ENCODE data around the gene ZNF789.
A peak's percentile ranks its signal among the peaks of the same experiment; 100 is the strongest.

The ZNF789 gene

GRCh38 chr7:99459087-99459486 lies 13.6 kb upstream of the ZNF789 start:
- DNase-seq: peak; percentile 50

GRCh38 chr7:99460651-99461050 lies 12.0 kb upstream of the ZNF789 start:
- no peak for DNase-seq

DNA sequence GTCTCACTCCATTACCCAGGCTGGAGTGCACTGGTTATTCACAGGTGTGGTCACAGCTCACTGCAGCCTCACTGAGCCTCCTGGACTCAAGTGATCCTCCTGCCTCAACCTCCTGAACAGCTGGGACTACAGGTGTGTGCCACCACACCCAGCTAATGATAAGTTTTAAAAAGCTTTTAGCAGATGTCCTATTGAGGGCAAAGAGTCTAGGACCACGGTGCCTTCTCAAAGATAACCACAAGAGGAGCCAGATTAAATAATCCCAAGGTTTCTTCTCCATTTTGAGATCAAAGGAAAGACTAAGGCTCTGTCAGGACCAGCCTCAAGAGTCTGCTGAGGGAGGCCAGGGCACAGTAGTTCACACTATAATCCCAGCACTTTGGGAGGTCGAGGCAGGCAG lies 11.5 kb upstream of the ZNF789 start:
- DNase-seq: no peak

DNA sequence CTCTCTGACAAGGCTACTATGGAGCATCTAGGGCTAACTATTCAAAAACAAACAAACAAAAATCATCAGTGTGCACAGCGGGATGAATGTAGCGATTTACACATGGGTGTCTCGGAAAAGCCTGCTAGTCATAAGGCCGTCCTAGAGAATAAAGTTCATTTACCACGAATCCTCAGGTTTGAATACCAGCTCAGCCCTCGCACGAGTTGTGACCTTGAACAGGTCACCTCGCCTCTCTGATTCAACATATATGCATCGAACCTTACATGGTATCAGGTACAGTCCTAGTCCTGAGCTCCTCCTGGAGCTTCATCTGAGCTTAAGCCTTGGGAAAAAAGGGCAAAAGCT lies 7.3 kb upstream of the ZNF789 start:
- no peak for DNase-seq

DNA sequence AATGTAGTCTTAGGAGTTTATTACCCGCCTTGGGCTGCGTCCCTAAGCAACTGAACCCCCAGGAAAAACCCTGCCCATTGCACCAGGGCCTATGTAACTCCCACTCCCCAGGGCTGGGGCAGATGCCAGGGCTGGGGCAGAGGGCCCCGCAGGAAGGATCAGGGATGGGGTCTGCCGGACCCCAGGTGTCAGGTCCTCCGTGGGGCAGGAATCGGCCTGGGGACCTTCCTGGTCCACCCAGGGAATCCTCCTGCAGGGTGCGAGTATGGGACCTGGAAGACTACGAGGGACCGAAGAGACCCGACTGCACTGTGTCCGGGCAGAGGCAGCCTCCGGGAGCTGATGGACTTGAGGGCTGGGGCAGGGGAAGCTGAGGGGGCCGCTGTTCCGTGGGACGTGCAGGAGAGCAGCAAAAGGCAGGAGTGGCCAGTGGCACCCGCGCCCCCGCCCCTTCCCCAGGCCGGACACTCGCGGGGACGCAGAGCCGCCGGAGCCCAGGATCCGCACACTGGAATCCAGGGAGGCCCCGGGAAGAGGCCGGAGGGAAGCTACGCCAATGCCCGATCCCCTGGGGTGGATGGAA lies 4.3 kb upstream of the ZNF789 start:
- no peak for DNase-seq

DNA sequence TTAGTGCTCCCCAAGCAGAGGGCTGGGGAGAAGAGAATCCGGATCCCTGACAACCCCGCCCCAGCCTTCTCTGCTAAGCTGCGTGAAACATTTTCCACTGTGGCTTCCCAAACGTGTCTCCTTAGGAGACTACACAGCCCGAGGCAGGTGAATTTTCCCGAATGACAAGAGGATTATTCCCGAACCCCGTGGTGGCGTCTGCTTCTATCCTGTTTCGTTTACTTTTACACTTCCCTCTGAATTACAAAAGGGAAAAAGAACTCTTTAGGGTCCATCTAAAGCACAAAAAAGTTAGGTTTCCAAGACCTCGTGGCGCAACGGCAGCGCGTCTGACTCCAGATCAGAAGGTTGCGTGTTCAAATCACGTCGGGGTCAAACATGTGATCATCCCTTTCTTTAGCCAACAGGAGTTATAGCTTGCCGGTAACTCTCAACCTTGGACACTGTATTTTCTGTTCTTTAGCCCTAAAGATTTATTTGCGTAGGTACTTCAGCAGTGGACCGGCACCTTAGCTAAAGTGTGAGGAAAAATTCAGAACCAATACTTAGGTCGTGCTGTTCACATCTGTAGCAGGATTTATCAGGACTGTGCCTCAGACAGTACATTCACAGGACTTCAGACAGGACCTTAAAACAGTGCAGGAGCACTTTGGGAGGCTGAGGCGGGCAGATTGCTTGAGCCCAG lies 3.2 kb upstream of the ZNF789 start:
- no peak for DNase-seq

DNA sequence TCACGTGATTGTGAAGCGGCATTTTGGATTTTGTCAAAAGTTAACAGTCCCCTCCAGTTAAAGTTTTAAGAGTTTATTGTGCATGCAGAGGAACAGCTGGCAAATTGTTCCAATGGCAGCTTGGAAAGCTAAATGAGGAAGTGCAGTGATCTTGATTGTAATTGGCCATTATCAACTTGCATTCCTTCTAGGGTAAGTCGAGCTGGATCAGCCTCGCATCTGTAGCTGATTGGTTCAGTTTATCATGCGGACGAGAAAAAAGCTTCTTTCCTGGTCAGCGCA lies 566 bp downstream of the ZNF789 start:
- peak; percentile 60 for DNase-seq

- DNase-seq: no peak
Measured at GRCh38 chr7:99476107-99476506, 3.4 kb downstream of the ZNF789 start.

DNA sequence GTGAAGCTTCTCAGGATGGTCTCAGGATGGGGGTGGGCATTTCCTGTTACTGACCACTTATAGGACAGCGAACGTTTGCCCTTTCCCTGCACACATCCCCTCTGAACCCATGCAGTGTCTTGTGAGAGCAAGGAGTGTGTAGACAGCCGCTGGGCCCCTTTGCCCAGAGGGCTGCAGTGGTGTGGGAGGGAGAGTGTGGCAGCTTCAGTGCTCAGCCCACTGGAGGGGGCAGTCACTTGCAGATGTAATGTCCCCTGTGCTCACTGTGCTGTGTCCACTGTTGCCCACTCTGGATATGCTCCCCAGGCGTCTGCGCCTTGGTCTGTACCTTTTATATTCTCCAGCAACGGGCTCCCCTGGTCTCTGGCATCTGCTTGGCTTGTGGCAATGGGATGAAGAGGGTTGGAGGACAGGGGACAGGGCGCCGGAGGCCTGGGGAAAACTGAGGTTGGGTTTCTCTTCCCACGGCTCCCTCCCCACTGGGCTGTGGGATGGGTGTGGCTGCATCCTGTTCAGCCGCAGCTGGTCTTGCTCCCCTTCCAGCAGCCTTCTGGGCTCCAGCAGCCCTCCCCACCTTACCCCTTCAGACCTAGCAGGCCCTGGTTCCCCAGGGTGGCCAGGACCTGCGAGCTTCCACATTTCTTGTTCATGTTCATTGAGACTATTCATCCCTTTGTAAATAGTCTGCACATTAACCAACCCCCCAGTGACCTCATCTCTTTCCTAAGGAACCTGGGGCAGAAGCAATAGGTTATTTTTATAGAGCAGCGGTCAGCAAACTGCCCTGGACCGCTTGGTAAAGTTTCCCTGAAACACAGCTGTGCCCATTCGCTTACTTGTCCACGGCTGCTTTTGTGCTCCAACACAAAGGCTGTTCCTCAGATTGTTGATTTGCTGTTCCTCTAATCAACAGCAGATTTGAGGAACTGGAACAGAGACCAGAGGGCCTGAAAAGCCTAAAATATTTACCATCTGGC lies 6.1 kb downstream of the ZNF789 start:
- DNase-seq: no peak

- DNase-seq: no peak
Measured at GRCh38 chr7:99485094-99485493, 12.4 kb downstream of the ZNF789 start.

- no peak for DNase-seq
Measured at GRCh38 chr7:99489235-99489634, 16.5 kb downstream of the ZNF789 start.

- no peak for DNase-seq
Measured at GRCh38 chr7:99490878-99491277, 18.2 kb downstream of the ZNF789 start.

DNA sequence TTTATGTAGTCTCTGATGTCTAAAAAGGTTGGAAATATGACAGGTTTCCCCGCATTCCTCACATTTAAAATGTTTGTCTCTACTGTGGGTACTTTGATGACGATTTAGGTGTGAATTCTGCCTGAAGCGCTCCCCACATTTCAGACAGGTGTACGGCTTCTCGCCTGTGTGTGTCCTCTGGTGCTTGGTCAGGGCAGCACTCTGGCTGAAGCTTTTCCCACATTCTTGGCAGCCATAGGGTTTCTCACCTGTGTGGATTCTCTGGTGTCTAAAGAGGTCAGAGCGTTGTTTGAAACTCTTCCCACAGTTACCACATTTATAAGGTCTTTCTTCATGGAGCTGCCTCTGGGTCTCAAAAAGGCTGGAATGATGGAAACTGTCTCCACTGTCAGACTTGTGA lies 21.1 kb downstream of the ZNF789 start:
- no peak for DNase-seq

GRCh38 chr7:99497766-99498545 lies 25.3 kb downstream of the ZNF789 start:
- DNase-seq: no peak

DNA sequence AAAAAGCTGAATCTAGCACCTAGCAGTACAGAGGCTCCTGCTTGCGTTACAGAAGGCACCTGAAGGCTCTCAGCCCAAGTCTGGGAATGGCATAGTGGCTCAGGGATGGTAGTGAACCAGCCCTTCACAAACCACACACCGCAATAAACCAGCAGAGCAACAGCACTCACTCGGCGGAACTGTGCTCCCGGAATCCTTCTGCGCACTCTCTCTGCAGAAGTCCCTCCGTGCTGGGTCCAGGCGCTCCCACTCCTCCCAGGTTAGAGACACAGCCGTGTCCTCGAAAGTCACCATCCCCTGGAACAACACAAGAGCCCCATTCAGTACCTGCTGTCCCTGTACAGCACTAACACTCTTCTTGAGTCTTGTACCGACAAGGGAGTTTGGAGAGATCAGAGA lies 25.9 kb downstream of the ZNF789 start:
- no peak for DNase-seq

DNA sequence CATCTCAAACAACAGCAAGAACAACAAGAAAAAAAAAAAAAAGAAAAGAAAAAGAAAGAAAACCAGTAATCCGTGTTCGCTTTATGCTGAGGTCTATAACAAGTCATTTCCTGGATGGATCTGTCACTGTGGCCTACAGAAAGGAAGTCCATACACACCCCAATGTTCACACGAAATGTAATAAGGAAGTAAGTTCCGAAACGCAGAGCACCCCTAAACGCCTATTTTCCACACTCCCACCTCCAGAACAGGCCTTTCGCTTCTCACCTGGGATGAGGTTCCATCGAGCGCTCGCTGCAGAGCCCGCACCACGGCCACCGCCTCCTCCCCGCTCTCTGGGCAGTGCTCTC lies 26.7 kb downstream of the ZNF789 start:
- peak; percentile 36 for DNase-seq

DNA sequence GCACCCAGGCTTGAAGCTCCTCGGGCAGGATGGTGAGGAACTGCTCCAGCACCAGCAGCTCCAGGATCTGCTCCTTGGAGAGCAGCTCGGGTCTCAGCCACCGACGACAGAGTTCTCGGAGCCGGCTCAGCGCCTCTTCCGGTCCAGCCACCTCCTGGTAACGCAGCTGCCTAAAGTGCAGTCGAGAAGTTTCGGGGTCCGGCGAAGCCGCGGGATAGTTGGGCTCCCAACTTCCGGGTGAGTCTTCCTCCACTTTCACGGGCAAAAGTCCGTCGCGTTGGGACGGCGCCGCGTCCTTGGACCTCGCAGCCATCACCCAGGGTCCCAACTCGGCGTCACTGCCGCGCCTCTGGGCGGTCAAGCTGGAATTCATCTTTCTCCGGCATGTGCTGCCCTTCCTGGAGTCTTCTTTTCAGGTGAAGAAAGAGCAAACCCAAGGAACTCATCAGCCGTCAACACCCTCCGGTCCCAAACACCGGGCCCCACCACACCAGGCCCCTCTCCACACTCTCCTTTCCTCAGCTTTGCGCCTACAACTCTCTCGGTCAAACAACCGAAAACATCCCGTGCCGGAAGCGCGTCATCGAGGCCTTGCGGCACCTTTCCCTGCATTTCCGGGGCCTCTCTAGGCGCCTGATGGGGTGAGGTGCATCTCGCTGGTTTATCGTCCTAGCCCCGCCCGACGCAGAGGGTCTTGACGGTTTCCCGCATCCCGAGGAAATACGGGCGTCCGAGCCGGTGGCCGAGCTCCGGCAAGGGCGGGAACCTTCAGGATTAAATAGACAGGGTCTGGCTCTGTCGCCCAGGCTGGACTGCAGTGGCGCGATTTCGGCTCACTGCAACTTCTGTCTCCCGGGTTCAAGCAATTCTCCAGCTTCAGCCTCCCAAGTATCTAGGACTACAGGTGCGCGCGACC lies 27.3 kb downstream of the ZNF789 start, which contains the start of gene ZNF394:
ZNF394 (minus strand) TSS at position 561 of the 916 bp plus-strand sequence; CDS start at position 373, 188 bp downstream.
- peak; percentile 94 for DNase-seq

GRCh38 chr7:99500637-99501009 lies 27.9 kb downstream of the ZNF789 start:
- no peak for DNase-seq

- peak; percentile 15 for DNase-seq
Measured at GRCh38 chr7:99501236-99501635, 28.5 kb downstream of the ZNF789 start.

DNA sequence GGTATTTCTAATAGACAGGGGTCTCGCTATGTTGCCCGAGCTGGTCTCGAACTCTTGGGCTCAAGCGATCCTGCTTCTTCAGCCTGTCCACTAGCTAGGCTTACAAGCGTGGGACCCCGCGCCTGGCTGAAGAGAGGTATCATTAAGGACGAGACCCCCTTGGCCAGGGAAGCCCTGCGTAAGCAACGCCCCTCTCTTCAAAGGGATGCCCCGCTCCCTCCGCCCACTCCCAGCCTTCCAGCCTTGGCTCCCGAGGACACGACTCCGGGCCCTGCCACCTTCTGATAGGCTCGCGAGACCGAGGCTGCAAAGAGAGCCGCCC lies 31.6 kb downstream of the ZNF789 start:
- DNase-seq: no peak

GRCh38 chr7:99504603-99505323 lies 32.1 kb downstream of the ZNF789 start, which contains the start of gene ZKSCAN5:
Gene ZKSCAN5, plus strand, starts transcription at chr7:99504662. Its CDS starts 1,383 bp downstream, at chr7:99506045.
- DNase-seq: peak; percentile 98

DNA sequence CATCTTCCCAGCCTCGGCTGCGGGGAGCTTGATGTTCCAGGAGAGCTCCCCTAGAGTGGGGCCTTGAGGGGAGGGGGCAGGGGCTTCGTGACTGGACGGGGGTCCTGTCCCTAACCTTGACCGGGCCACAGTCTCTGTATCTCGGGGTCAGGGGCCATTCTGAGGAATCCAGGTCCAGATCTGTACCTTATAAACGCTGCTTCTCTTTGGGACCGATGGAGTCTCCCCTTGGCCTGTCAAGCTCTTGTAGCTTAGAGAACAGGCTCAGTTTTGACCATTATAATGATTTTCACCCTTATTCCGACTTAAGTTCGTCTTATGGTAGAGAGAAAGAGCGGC lies 32.6 kb downstream of the ZNF789 start:
- DNase-seq: no peak

Data from activated CD4-positive, alpha-beta T cell treated with anti-CD3 and anti-CD28 coated beads, Interleukin-2, Interleukin-6, amounts not matched to agents 100 ng/mL and 50 ng/mL, durations not matched to agents 16 hours and 8 hours (primary cell).